ENCODE results near the gene DAB2IP. TPM values are rescaled to one million over a fixed set of nuclear protein-coding genes. Genes with fewer than 3 reads are reported as not detected.

The DAB2IP gene
- total RNA-seq, 1 donor from 2014 or later, result 11.9 TPM

DNA sequence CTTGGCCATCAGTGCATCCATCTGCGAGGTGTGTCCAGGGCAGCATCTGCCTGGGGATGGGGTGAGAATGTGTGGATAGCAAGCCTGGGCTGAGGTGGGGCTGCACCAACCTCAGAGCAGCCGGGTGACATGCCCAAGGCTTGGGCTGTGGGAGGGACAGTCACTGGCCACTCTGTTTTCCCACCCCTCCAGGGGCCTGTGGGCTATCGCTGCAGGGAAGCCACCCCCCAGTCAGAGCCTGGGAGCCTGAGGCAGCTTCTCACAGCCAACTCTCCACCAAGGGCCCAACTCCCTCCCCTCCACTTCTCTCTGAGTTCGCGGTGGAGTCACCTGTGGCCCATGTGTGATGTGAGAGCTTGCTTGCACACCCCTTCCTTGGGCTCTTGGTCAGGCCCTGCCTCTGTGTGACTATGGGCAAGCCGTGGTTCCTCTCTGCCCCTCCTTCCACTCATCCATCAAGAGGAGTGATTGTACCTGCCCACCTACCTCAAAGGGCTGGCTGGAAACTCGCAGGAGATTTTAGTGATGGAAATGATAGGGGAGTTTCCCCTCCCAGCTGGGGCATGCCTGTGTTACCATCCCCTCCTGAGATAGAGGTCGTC, 54.8 kb downstream of the DAB2IP start:
- no peak for DNase-seq

DNA sequence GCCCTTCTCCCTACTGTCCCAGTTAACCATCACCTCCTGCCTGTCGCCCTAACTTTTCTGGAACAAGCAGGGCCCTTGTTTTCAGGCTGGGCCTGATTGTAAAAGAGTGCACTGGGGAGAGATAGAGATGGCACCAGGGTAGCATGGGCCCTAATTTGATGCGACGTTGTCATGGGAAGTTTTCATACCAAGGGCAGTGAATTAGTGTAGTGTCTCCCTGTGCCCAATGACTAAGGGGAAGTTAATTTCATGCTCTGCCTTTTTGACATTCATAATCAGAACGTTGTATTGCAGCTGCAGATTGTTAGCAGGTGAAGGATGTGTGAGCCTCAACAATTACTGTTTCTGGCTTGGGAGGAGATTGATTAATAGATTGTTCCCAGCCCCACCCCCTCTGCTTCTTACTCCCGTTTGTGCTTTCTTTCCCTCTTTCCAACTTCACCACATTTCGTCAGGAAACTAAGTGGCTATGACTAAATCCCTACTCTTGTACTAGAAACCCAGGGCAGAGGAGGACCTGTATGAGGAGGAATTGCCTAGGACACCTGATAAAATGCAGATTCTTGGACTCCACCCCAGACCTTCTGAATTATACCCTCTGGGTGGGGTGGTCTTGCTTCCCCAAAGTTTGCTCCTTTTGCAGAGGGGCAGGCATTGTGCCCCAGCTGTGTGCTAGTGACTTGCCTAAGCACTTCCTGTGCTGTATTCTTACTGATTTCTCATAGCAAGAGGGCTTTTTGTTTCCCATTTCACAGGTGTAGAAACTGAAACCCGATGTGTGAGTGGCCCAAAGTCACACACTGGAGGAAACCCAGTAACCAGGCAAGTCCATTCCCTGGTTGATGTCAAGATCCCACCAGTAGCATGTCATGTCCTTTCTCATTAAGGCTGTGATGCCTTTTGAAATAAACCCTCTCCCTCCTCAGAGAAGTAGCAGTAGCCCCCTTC, 56.3 kb downstream of the DAB2IP start:
- DNase-seq, result no peak

DNA sequence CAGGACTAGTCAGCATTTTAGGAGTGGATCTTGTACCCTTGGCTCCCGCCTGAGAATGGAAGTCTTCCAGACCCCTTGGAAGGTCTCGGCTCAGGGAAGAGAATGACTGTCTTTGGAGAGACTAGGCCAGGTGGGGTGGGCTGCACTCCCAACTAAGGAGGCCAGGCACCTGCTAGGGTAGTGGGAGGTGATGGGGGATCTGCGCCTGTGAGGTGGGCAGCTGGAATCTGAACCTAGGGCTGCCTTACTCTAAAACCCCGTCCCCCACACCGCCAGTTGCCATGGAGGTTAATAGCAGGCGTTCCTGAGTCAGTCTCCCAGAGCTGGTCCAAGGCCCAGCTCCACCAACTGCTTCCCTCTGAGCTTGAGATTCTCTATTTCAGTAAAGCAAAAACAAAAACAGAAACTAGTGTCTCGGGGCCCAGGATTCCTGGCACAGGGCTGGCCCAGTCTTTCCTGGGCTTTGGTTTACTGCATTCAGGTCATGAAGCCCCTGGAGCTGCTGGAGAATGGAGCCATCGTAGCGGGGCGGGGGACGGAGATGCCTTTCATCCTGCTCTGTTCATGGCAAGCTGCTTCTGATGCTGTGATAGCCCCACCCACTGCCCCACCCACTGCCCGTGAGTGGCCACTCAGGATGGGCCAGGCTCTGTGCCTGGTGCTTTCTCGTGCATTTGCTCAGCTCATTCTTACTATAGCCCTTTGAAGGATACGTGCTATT, 57.5 kb downstream of the DAB2IP start:
- peak; percentile 53 for DNase-seq

DNA sequence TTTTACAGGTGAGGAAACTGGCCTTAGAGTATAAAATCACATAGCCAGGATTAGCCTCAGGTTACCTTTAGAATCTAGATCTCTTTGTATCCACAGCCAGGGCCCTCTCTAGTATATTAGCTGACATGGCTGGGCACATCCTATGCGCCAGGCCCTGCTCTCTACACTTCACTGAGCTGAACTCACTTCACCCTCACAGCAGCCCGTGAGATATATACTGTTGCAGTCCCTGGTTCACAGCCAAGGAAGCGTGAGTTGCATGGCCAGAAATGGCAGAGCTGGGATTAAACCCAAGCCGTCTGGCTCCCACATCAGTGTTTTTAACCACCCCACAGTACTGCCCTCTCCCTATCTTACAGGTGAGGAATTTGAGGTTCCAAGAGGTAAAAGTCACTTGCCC, 58.4 kb downstream of the DAB2IP start:
- DNase-seq, result no peak

DNA sequence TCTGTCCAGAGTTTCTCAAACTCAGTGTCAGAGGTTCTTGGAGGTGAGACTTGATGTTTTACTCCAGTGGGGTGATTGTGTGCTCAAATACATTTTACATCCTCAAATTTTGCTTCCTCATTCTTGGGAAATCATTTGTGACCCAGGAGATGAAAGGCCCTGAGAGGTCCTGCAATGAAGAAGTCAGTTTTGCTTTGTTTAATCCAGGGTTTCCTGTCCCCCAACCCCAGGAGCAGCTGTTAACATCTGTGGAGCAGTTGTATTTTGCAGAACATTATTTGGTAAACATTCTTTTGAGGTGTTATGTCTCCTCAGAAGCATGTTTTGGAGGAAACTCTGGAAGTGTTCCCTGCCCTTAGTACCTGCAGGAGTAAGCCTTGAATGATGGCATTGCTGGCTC, 59.8 kb downstream of the DAB2IP start:
- no peak for DNase-seq

DNA sequence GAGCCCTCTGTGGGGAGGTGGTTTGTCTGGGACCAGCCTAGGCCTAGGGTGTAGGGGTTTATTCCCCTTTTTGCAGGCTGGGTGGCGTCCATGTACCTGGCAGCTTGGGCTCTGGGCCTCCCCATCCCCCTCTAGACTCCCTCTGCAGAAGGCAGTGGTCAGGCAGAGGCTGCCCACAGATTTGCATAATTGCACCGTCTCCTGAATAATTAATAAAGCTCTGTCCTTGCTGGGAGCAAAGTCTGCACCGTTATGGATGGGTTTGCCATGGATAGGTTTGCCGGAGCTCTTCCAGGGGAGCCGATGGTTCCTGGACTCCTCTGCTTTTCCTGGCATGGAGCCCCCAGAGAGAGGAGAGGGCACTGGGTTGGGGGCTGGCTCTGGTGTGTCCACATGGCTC, 60.4 kb downstream of the DAB2IP start:
- no peak for DNase-seq

DNA sequence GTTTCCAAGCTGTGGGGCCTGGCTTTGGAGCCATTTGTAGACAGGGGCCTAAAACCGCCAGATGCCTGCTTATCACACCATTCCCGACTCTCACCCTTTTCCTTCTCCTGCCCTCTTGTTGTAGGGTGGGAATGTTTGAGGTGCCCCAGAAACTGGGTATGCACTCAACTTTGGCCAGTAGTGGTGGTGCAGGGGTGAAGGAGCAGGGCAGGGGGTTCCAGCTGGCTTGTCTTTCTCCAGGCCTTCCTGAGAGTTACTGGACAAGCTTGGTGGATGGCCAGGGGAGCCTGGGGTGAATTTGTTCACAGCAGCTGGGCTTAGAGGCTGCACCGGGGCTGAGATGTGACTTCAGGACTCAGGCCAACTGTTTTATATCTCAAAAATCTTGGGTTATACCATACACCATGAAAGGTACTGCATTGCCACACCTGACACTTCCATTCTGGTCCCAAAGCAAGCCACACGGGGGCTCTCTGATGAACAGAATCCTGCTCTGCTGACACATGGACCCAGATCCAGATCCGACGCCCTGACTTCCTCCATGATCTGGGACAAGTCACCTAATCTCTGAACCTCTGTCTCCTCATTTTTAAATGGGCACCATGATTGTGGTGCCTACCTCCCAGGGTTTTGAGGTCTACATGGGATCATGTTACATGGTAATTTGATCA, 62.1 kb downstream of the DAB2IP start:
- no peak for DNase-seq

DNA sequence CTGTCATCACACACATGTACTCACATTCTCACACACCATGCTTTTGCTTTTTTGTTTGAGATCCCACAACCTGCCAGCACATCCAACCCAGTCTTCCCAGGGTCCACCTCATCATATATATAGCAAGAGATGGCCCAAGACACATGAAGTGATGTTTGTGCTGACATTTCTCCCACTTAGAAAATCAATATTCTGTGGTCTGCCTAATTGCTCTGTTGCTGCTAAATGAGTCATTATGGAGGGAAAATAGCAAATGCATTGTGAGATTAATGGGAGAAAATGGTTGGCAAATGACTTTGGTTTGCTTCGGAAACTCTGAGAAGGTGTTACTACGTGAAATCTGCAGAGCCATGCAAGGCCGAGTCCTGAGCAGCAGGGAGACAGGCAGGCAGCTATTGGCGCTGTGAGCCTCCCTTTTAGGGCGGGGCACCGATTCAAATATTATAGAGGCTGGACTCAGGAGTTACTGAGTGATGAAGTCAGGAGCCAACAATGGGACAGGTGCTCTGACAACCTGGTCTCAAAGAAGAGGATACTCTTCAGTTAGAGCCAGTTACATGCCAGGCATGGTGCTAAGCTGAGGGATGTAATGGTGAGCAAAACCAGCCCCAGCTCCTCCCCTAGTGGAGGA, 62.8 kb downstream of the DAB2IP start:
- DNase-seq, result no peak

DNA sequence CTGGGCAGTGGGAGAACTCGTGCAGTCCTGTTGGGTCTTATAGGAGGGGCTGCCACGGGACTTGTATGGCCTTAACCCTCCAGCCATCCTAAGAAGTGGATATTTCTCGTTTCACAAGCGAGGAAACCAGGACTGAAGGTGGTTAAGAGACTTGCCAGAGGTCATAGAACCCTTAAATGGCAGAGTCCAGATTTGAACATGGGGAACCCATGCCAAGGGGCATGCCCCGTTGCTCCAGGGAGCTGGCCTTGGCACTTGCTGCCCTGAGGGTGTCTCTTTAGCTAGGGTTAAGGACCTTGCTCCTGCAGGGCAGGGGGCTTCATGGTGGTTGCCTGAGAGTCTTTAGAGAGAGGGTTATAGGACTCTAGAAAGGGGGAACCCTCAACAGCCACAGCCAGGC, 63.4 kb downstream of the DAB2IP start:
- DNase-seq, result no peak

DNA sequence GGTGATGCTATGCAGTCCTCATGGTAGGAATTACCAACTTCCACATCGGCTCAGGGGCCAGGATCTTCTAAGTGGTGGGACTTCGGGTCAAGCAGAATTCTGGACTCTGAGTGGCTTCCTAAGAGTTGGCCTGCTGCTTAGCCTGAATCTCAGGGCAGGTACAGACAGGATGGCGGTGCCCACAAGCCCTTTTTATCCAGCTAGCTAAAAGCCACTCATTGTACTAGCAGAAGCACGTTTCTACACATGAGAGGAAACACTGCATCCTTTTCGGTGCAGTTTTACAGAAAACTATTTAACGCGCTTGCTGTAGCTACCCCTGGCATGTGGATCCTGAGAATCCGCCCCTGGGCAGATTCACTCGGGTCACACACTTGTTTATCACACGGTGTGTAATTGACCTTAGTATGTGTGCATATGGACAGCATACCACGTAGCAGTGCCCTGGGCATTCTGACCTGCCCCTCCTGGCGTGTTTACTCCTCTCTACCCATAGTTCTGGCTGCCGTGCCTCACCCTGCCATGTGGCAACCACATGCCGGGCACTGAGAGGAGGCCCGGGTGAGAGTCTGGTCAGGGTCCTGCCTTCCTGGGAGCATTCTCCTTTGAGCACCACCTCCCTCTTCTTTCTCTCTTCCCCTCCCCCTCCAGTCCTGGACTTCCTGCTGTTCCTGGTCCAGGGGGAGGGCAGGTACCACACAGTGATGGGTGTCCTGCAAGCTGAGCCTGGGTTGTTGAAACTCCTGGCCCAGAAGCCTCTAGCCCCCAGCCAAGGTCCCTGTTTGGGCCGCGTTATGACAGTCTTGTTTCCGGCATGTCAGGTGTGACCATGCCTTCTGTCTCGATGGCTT, 65.9 kb downstream of the DAB2IP start:
- no peak for DNase-seq

DNA sequence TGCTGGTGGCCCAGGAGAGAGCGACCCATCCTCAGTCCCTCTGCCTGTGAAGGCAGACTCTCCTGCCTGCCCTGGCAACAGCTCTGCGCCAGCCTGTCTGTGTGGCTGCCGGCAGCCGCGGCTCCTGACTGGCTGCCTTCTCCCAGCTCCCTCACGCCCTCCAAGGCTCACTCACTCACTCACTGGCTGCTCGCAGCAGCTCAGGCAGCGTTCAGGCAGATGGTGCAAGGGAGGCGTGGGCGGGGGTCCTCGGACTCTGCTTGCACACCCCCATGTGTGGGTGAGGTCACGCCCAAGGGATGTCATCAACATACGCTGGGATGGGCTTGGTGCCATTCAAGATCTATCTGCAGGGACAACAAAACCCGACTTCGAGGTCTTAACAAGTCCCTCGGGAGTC, 66.7 kb downstream of the DAB2IP start:
- peak; percentile 75 for DNase-seq

DNA sequence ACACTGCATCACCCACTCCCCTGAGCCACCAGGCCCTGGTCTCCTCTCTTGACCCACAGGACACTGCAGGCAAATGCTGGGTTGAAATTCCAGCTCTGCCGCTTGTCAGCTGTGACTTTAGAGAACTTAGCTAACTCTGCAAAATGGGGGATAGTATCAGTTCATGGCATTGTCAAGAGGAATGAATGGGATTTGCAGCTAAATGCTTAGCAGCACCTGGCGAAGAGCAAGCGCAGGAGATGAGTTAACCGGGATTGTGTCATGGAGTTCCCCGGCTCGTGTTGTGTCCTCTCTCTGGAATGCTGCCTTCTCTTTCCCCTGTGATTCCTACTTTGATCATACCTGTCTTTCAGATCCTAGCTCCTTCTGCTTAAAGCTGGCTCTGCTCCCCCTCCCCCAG, 67.1 kb downstream of the DAB2IP start:
- no peak for DNase-seq

DNA sequence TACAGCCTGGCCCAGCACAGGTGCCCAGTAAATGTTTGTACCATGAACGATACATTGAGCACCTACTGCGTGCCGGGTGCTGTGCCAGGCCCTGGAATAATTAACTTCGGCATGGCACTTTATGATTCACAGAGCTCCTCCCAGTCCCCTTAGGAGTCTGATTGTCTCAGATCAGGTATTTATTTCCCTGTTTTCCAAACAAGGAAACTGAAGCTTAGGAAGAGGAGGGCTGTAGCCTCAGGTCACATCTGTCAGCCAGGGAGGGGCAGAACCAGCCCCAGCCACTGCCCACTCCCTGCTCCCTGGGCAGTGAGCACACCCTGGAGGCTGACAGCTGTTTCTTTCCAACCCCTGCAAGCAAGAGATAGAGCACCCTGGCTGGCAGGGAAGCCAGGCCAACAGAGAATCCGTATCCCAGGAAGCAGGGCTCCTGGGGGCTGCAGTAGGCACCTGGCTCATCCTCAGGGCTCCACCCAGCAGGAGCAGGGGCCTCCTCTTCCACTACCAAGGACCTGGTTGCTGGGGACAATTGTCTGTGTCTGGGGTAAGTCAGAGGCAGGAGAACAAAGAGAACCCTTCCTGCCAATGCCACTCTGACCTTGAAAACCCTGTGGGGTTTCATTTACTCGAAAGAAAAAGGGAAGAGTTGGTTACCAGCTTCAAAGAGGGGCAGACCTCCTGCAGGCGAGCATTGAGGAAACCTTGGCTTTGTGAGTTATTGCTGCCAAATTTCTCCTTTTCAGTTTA, 69.0 kb downstream of the DAB2IP start:
- DNase-seq, result no peak

DNA sequence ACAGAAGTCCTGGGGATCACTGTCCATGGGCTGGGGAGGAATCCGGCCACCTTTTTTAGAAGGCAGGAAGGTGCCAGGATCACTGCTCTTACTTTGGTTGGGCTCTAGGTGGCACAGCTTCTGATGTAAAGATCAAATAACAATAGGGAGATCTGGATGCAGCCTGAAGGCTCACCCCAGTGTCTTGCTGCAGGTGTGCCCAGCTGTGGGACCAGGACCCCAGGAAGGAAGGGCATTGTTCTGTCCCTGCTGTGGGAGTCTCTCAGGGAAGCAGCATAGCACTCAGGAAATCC, 69.6 kb downstream of the DAB2IP start:
- DNase-seq, result no peak

DNA sequence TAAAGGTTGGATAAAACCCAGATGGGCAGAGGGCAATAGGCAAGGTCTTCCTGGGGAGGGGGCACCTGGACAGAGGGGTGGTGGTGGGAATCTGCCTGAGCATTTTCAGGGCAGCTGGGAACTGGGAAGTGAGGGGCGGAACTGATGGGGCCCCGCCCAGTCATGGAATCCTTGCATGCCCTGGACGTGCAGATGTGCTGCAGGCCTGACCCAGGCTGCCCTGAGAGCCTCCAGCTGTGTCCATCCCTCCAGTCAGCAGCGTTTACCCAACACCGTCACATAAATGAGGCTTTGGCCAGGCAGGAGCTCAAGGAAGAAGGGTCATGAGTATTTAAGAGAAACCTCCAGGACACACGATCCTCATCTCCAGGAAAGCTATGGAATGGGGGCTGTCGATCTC, 70.3 kb downstream of the DAB2IP start:
- DNase-seq, result no peak

DNA sequence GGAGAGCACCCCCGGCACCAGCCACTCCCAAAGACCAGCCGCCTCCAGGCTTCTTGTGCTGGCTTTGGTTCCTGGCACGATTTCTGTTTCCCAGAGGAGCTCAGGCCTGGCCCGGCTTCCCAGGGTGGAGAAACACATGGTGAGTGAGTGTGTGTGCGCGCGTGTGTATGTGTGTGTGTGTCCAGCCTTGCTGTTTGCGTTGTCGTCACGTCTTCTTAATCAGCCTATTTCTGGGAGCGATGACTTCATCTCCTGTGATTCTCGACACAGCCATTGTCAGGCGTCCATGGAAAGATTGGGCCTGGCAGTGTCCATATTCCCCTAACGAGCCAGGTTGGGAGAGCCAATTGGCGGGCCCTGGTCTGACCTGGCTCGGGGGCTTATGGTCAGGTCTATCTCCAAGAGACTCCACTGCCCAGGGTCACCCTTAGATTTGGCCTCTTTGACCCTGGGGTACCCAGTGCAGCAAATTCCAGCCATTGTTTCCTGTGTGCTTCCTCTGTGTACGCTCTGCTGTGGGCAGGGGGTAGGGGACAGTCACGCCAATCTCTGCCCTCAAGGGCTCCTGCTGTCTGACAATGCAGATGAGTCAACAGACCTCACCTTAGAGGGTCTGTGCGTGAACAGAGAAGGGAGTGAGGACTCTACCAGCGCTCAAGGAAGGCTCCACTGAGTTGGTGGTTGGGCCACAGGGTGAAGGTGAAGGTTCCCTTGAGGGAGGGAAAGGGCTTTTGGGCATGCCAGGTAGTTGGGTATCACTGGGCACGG, 73.8 kb downstream of the DAB2IP start:
- peak; percentile 84 for DNase-seq

DNA sequence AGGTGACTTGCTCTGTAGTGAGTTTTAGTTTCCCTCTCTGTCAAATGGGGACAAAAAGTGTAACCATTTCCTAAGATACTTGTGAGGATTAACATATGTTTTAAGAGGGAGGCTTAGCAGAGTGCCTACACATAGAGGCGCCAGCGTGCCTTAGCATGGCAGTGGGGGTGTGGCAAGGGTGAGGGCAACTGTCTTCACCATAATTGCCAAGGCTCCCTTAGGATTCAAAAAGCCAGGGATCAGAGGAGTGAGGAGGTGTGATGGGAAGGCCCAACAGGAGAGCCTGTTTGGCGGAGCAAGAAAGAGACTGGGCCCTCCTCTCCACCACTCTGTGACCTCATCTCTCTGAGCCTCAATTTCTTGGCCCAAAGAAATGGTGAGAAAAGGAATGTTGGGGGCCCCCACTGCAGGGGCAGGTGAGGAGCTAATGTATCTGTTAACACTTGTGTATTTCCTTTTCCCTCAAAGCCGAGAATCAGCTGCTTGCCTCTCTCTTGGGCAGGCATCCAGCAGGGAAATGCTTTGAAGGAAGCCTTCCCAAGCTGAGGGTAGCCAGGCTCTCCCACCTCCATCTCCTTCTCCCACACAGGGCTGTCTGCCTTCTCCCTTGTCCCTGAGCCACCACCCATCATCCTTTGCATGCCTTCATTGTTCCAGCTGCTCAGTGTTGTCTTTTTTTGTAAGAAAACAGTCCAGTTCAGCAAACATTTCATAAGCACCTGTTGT, 76.0 kb downstream of the DAB2IP start:
- DNase-seq, result peak; percentile 21

DNA sequence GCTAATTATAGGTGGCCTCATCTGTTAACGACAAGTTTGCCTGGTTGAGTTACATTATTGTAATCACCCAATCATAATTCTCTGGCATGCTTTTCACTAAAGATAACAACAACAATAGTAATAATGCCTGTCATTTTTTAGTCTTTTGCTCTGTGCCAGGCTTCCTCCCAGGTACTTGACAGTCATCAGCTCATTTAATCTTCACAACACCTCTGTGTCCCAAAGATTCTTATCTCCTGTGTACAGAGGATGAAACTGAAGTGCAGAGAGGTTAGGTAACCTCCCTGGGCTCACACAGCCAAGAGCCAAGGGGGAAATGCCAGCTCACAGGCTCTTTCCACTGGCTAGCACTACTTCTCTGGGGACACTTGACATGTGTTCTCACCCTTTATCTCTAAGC, 77.5 kb downstream of the DAB2IP start:
- DNase-seq, result no peak

All from occipital lobe (tissue), 2 donors.